ENCODE measurements around the gene ADAMTS2. TPM values are rescaled to one million over a fixed set of nuclear protein-coding genes. Genes with fewer than 3 reads are reported as not detected.

The ADAMTS2 gene
- total and polyA plus RNA-seq, 2 donors (not counting 3 experiments of a cell fraction or from before 2014, with no cell fraction given) = not detected

GRCh38 chr5:179280095-179280490, 65.2 kb downstream of the ADAMTS2 start:
- FAIRE-seq (no peak), DNase-seq (ENCODE audit: low read depth, low spot score) (no peak)
- intact Hi-C loops (cut with micrococcal nuclease) (no loop called here), dilution Hi-C loops (cut with MboI; ENCODE audit: extremely low pct_ligation_motif_present, low sequenced_read_pairs) (no loop called here)
- BruUV-seq (replicated peaks) = no TSS peak
- Histone ChIP-seq H3K79me2 (ENCODE audit: control insufficient read depth, insufficient read depth, low read length) (no peaks in the 10 kb centered on the region), H3K9ac (replicated peaks; ENCODE audit: extremely low read depth, insufficient read depth, low read length) (no peak overlapping the region), H3K9me1 (replicated peaks; ENCODE audit: control insufficient read depth, extremely low read depth, insufficient read depth, low read length) (no peaks in the 10 kb centered on the region), H3K4me3 (replicated peaks in 1 of 3; ENCODE audit: insufficient read depth in 1 of 3, low read depth in 1 of 3, low read length in 3 of 3) (no peak overlapping the region), H3K9me3 (replicated peaks; ENCODE audit: control insufficient read depth, insufficient read depth, low read length) (no peaks in the 10 kb centered on the region), H3K4me1 (ENCODE audit: control insufficient read depth, extremely low read depth, insufficient read depth, low read length) (no peaks in the 10 kb centered on the region), H3K4me2 (ENCODE audit: insufficient read depth, low read length) (no peak overlapping the region), H3K27ac (ENCODE audit: insufficient read depth, low read depth, low read length) (no peak overlapping the region), H3K27me3 (ENCODE audit: control insufficient read depth in 2 of 2, insufficient read depth in 2 of 2, low read length in 2 of 2) (no peaks in the 10 kb centered on the region), H4K20me1 (replicated peaks; ENCODE audit: control insufficient read depth, extremely low read depth, insufficient read depth, low read length) (no peaks in the 10 kb centered on the region), H3K36me3 (ENCODE audit: control insufficient read depth in 2 of 2, extremely low read depth in 1 of 2, insufficient read depth in 2 of 2, low read length in 2 of 2) (no peaks in the 10 kb centered on the region), H2AFZ (ENCODE audit: low read depth, low read length) (no peak overlapping the region)
- TF ChIP-seq MAX (IDR thresholded peaks at IDR 0.05; ENCODE audit: insufficient read depth, insufficient read length) (no peak), MYC (IDR thresholded peaks at IDR 0.05; ENCODE audit: low read depth, low read length) (no peak), CTCF (IDR thresholded peaks at IDR 0.05; ENCODE audit: extremely low read depth in 1 of 2, insufficient read depth in 1 of 2, low read depth in 1 of 2, low read length in 2 of 2) (no peak), JUN (IDR thresholded peaks at IDR 0.05; ENCODE audit: borderline replicate concordance, insufficient read depth, insufficient read length, low read depth) (no peak), POLR2AphosphoS5 (IDR thresholded peaks at IDR 0.05; ENCODE audit: insufficient read depth, low read depth, low read length) (no peak), POLR2A (IDR thresholded peaks at IDR 0.05; ENCODE audit: low read depth, low read length) (no peak)
- ChIA-PET POLR2A (no interaction called here), CTCF (no interaction called here)
